Jurkat, Clone E6-1 (cell line): ENCODE results near the gene APLP2.

Experiments used
- DNase-seq: peaks from one replicate; pipeline ENCODE4 v3.0.0-alpha.2; 2011; ENCODE audit warnings: low read depth, low spot score
- H3K4me3 ChIP-seq: 2 replicates; pipeline ENCODE4 v1.5.1; 2011; ENCODE audit warnings: mild to moderate bottlenecking, low read length, control low read depth, moderate library complexity

The APLP2 gene

DNA sequence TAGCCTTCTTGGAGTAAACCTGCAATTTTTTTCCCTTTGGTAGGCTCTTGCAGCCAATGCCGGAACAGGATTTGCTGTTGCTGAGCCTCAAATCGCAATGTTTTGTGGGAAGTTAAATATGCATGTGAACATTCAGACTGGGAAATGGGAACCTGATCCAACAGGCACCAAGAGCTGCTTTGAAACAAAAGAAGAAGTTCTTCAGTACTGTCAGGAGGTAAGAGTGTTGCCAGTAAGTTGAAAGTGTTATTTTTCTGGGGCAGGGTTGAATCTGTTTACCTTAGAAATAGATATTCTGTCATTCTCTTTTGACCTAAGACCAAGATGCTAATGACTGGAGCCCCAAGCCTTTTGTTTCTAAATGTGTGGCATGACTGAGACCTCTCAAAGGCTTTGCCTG is 39.7 kb downstream of the APLP2 start:
- H3K4me3 ChIP-seq: no peak overlapping the region
- no peak for DNase-seq

DNA sequence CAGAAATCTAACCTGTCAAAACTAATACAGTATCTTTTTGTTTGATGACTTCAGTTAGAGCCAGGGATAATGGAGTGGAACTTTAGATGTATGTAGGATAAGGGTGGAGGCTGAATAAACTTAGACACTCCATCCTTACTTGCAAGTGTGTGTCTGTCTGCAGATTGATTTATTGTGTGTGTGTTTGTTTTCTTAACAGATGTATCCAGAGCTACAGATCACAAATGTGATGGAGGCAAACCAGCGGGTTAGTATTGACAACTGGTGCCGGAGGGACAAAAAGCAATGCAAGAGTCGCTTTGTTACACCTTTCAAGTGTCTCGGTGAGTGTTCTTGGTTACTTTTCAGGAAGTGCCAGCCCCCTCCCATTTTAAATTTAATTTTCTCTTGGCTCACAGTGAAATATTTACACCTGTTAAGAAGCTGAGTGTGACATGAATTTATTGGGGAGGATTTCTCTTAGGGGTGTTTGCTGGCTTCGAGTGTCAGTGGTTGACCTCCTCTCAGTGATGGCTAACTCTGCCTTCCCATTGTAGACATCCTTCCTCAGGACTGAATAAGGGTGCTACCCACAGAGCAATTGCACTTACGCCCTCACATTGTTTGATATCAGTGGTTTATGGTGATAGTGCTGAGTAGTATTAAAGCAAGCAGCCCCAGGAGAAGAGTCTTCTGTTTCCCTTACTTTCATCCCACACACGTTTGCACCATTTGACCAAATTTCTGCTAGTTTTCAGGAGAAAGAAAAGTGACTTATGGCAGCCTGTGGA is 40.8 kb downstream of the APLP2 start:
- DNase-seq: no peak
- H3K4me3 ChIP-seq: no peak overlapping the region

GRCh38 chr11:130112071-130112830 is 42.6 kb downstream of the APLP2 start:
- DNase-seq: no peak
- no peak overlapping the region for H3K4me3 ChIP-seq

DNA sequence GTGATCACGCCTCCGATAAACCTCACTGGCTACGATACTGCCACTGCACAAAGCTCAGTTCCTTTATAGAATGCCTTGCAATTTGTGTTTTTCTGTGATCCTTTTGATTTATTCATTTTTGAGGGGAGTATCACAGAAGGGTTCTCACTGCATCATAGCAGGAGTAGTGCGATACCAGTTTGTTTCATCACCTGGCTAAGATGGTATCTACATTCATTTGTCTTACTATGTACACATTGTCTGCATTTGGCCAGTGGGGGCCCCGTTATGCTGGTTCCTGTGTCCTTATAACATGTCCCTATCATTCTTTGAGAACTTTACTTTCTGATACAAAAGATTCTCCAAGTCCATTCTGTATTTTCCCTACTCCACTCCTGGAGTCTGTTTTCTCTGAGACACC is 44.6 kb downstream of the APLP2 start:
- H3K4me3 ChIP-seq: no peak overlapping the region
- no peak for DNase-seq

- DNase-seq: no peak
- no peak overlapping the region for H3K4me3 ChIP-seq
These were observed 45.0 kb downstream of the APLP2 start for GRCh38 chr11:130114726-130115125.

GRCh38 chr11:130115218-130115617 is 45.5 kb downstream of the APLP2 start:
- no peak for DNase-seq
- H3K4me3 ChIP-seq: no peak overlapping the region

- H3K4me3 ChIP-seq: no peak overlapping the region
- no peak for DNase-seq
These were observed 48.5 kb downstream of the APLP2 start for GRCh38 chr11:130118165-130118564.

- peak; percentile 85 for DNase-seq
- peak overlapping the region; percentile 24 for H3K4me3 ChIP-seq
These were observed 49.1 kb downstream of the APLP2 start for GRCh38 chr11:130118636-130119387.

DNA sequence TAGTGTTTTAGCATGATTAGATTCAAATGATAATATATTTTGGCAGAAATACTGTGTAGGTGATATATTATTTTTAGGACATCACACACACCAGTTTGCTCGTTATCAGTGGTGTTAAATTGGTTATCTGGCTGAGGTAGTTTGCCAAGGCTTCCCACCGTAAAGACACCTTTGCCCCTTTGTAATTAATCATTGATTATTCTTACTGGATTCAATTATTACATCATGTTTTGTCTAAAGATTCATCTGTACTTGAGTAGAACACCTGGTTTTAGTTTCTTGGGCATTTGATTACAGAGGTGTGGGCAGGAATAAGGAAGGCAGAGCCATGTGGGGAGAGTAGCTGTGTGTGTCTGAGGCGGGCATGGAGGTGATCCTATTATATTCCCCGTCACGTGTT is 50.4 kb downstream of the APLP2 start:
- DNase-seq: no peak
- H3K4me3 ChIP-seq: no peak overlapping the region

GRCh38 chr11:130121445-130121978 is 51.8 kb downstream of the APLP2 start:
- H3K4me3 ChIP-seq: no peak overlapping the region
- DNase-seq: peak; percentile 82

DNA sequence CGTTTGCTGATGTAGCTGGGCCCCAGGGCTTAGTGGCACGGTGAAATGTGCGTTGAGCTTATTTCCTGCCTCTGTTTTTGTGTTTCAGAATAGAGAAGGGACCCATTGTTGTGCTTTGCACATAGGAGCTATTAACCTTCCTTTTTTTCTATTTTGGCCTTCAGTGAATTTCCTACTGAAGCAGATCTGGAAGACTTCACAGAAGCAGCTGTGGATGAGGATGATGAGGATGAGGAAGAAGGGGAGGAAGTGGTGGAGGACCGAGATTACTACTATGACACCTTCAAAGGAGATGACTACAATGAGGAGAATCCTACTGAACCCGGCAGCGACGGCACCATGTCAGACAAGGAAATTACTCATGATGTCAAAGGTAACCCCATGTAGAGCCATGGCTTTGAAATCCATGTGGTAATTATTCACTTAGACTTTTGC is 52.5 kb downstream of the APLP2 start:
- no peak overlapping the region for H3K4me3 ChIP-seq
- no peak for DNase-seq

DNA sequence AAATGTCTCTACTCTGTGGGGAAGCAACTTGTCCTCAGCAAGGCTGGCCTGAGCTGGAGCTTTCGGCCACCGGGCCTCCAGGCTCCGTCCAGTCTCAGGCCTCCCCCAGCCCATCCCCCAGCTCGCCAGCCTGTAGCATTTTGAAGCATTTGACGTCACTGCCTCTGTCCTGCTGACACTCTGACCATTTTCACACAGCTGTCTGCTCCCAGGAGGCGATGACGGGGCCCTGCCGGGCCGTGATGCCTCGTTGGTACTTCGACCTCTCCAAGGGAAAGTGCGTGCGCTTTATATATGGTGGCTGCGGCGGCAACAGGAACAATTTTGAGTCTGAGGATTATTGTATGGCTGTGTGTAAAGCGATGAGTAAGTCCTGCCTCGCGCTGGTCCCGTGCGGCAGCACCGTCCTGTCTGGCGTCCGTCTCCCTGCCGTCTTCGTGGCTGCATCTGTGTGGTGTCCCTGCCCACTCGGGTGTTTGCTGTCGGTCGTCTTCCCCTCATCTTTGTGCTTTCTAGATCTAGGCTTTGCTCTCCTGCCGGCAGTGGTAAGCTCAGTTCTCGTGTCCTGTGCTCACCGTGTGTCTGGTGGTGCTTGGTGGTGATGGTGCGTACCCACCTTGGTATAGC is 53.8 kb downstream of the APLP2 start:
- DNase-seq: no peak

DNA sequence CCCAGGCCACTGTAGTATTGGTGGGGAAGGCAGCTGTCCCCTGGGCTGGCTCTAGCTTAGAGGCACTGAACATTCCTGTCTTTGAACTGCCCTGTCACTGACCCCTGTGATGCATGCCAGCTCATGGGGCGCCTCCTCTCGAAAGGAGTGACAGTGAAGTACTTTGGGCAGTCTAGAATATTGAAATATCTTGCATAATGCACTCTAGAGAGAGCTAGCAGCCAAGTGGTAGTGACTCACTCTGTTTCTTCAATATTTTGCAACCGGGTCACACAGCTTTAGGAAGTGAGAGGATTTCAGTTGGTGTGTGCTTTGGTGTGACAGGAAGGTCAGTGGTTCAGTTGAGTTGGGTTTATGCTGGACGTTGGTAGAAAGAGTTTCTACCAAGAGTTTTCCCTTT is 54.4 kb downstream of the APLP2 start:
- no peak overlapping the region for H3K4me3 ChIP-seq
- no peak for DNase-seq

More for the DNA sequence above, 53.8 kb downstream of the APLP2 start:
- no peak overlapping the region for H3K4me3 ChIP-seq

DNA sequence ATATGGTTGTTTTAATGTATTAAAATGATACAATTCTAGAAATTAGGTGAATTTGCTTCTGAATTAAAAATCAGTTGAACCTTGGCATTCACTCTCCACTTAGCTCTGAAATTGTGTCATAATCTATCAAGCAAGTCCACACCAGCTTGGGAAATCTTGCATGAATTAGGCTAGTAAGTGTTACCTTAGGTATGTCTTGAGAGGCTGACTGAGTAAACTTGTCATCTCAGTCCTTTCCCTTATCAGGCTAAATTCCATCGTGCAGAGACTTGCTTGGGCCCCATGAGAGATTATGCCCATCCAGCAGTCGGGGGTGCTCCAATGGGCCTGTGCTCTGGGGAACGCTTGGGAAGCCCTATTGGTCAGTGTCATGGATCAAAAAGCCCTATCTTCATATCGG is 55.9 kb downstream of the APLP2 start:
- no peak overlapping the region for H3K4me3 ChIP-seq
- no peak for DNase-seq

DNA sequence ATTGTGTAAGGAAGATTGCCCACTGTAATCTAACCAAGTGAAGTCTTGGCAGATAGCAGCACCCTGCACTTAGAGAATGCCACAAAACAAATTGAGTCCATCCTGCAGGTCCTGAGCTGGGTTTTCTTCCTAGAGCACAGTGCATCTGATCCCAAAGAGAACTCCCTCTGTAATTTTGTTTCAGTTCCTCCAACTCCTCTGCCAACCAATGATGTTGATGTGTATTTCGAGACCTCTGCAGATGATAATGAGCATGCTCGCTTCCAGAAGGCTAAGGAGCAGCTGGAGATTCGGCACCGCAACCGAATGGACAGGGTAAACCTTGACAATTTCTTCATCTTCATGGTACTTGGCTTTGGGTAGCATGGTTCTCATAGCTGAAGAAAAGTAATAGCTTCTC is 56.8 kb downstream of the APLP2 start:
- no peak for DNase-seq
- no peak overlapping the region for H3K4me3 ChIP-seq

DNA sequence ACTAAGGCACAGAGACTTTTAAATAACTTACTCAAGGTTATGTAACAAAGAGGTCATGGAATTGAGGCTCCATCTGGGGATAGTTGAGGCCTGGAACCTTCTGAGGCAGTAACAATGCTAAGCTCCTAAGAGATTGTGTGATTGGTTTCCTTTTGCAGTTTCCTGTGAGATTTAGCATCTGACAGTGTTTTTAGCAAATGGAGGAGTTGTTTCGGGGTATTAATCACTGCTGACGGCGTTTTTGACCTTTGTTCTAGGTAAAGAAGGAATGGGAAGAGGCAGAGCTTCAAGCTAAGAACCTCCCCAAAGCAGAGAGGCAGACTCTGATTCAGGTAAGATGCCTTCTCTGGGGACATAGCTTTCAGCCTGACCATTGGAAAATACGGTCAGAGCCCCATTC is 57.8 kb downstream of the APLP2 start:
- DNase-seq: no peak
- no peak overlapping the region for H3K4me3 ChIP-seq

- no peak for DNase-seq
These were observed 58.9 kb downstream of the APLP2 start for GRCh38 chr11:130128626-130129025.

GRCh38 chr11:130129922-130130321 is 60.2 kb downstream of the APLP2 start:
- no peak for DNase-seq

More at GRCh38 chr11:130128626-130129025, 58.9 kb downstream of the APLP2 start:
- no peak overlapping the region for H3K4me3 ChIP-seq

More at GRCh38 chr11:130129922-130130321, 60.2 kb downstream of the APLP2 start:
- H3K4me3 ChIP-seq: no peak overlapping the region
